Cerebellar cortex (tissue), 1 donor: ENCODE data around the gene NPL.
A peak's percentile ranks its signal among the peaks of the same experiment; 100 is the strongest.

Source experiments
- DNase-seq: peaks from one replicate; pipeline ENCODE4 v3.0.0-alpha.2; 2015; ENCODE audit warnings: low spot score

The NPL gene

DNA sequence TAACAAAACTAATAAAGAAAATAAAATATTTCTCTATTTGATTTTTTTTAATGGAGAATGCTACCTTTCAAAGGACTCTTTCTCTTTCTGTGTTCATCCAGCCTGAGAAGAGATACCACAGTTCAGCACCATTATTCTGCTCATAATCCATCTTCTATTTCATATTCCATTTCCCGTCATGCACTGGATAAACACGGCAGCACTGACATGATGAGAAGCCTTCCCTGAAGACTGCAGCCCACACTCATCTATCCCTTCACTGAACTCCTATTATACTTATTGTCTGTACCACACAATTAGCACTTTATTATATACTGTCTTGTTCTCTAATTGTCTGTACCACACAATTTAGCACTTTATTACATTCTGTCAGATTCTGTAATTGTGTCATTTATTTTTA, 10.7 kb upstream of the NPL start:
- DNase-seq = no peak

DNA sequence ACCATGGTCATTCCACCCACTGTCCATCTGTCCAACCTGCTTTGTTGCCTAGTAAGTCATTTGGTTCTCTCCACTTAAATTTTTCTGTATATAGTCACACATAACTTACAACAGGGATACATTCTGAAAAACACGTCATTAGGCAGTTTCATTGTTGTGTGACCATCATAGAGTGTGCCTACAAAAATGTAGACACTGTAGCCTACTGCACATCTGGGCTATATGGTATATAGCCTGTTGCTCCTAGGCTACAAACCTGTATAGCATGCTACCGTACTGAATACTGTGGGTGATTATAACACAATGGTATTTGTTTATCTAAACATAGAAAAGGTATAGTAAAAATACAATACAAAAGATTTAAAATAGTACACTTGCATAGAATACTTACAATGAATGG, 10.0 kb upstream of the NPL start:
- no peak for DNase-seq

DNA sequence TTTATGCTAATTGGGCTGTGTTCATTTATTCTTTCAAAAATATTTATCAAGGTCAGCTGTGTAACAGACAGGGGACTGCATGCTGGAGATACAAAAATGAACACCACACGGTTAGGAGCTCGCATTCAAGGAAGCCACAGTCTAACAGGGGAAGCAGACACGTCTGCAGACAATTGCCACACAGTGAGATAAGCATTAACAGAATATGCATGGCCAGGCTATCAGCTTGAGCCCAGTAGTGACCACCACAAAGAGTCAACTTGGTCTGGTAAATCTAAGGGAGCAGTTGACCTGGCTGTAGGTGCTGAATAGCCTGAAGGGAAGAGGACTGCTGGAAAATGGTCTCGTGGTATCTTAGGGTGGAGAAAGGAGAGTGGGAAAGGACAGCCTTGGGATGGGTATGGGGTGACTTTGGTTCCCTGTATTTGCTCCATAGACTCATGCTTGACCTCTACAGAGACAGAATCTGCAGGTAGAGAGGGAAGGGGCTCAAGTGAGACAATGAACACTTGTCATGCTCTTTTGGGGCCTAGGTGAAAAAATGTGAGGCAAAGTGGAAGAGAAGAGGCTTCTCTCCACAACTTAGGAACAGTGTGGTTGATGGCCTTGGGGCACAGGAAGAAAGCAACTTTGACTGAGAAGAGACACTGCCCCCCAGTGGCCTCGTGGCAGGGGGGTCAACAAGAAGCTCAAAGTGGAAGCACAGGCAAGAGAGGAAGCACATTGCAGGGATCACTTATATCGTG, 7.6 kb upstream of the NPL start:
- peak; percentile 50 for DNase-seq

DNA sequence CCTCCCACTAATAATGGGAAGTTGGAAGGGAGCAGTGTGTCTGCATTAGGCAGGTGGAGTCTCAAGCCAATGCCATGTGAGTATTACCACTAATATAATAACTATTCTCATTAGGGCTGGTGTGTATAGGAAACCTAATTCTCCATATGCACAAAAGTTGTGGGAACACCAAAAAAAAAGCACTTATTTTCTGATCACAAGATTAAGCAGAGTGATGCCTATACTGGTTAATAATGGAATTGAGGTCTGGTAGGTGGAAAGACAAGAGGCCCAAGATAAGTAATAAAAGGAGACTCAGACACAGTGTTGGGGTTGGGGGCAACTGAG, 7.0 kb upstream of the NPL start:
- DNase-seq = no peak

DNA sequence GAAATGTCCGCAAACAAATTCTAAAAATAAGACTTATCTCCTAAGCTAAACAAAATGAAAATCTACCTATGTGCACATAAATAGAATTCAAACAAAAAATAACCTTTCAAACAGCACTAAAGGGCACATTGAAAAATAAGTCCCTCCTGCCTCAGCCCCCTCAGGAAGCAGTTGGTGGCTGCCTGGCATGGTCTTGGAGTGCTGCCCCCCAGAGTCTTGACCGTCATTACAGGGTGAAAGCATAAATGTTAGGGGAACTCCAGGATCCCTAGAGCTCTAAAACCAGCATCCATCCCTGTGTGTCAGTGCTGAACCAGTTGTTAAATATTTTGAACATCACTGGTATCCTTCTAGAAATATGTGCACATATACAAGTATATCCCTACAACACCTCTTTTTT, 6.5 kb upstream of the NPL start:
- DNase-seq = no peak

DNA sequence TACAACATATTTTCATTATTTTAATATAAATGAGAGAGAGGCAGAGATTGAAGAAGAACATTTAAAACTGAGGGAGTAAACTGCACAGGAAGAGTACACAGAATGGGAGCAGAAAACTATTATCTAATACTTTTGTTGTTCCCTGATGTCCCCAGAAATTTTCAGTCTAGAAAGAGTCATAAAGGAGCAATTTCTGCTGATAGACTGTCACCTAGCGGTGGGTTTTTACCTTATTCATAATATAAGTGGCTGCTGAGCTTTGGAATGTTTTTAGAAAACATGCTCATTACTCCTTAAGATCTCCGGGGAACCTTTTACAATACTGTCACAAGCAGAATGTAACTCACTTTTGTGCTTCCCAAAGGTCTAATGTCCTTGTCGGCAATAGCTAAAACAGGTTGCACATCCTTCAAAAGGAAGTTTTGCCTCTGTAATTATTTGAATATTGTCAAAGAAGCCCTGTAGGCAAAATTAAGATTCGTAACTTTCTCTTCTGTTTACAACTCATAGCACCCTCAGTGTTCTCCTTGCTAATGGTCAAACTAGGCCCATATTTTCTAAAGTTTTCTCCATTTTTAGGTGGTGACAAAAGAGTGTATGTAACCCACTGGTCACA, 4.9 kb upstream of the NPL start:
- peak; percentile 72 for DNase-seq

DNA sequence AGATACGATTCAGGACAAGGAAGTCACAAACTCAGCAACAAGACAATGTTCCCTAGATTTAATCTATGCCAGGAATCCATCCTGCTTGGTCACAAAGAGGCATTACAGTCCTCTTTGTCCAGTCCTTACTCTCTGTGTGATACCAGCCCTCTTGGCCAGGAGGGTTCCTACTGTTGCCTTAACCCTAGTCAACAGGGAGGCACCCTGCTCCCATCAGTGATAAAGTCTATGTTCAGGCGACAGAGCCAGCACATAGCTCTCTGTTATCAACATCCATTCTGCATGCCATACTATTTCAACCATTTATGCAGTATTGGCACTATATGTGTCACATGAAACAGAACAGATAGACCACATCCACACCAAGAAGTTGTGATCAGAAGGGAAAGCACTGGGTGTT, 4.4 kb upstream of the NPL start:
- no peak for DNase-seq

DNA sequence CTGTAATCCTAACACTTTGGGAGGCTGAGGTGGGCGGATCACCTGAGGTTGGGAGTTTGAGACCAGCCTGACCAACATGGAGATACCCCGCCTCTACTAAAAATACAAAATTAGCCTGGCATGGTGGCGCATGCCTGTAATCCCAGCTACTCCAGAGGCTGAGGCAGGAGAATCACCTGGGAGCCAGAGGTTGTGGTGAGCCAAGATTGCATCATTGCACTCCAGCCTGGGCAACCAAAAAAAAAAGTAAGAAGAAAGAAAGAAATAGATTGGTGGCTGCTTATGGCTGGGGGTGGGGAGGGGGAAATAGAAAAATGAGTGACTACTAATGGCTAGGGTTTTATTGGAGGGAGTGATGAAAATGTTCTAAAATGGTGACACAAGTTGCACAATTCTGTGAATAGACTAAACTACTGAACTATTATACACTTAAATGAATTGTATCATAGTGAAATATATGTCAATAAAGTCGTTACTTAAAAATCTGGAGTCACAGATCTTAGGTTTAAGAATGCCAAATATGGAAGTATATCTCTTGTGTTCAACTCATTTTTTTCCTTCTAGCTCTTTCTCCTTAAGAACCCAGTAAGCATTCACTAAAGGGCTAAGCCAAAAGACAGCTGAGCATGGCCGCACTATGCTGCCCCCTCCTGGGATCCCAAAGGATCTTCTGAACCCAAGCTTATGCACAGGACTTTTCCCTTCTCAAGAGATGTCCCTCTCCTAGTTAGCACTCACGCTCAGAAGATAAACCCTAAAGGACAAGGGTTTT, 3.2 kb upstream of the NPL start:
- DNase-seq = peak; percentile 81

DNA sequence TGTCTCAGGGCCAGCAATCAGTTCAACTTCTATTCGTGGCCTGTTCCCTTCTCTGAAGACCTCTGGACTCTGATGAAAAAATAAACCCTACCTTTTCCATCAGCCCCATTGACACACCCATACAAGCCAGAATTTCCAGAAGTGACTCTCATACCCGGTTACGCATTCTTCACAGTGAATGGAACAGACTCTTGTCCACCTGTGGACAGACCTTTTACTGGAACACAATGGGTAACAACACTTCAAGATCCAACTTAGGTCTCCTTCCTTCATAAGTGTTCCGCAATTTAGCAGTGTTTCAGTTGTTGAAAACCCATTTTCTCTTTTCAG, 2.6 kb upstream of the NPL start:
- DNase-seq = no peak

DNA sequence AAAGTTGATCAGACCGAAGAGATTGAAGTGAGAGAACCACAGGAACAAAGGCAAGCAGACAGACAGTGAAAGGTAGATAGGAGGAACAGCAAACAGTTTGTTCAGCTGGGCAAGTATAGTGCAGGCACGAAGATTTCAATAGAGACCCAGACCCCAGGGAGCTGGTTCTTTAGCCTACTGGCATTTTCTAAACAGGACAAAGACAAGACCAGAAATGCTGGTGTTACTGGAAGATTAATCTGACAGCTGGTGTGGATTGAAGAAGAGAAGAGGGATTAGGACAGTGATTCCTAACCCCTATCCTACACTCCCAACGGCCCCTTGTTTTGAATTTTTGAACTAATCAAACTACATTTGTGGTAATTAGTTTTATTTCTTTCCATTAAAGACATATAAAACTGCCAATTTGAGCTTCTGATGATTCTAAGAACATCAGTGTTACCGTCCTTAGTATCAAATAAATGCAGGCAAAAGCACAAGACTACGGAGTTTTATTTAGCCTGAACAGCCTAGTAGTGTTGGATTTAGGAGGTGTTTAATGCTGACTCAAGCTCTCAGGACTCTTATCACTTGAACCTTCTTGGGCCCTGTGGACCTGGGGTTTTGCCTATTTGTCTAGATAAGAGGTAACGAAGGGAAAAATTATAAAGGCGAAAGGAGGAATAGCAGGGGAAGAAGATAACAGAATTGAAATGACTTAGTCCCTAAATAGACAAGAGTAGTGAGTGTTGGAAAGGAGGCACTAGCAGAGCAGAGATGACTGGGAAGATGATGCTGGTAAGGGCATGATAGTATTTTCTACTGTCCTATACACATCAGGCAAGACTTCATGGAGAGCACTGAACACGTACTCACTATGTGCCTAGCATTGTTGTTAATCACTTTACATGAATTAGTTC, 2.0 kb downstream of the NPL start:
- DNase-seq = no peak

DNA sequence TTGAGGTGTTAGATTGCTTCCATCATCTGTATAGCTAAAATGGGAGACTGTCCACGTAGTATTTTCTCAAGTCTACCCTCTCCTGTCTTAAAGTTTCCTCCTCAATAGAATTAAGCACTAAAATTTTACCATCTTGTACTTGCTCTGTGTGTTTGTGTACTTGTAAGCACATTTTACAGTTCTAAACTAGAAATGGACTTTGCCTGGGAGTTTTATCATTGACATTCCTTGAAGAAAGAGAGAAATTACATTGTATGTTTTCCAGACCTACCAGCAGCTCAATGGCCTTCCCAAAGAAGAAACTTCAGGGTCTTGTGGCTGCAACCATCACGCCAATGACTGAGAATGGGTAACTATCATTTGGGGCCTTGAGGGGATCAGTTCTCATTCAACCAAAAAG, 4.5 kb downstream of the NPL start:
- no peak for DNase-seq

DNA sequence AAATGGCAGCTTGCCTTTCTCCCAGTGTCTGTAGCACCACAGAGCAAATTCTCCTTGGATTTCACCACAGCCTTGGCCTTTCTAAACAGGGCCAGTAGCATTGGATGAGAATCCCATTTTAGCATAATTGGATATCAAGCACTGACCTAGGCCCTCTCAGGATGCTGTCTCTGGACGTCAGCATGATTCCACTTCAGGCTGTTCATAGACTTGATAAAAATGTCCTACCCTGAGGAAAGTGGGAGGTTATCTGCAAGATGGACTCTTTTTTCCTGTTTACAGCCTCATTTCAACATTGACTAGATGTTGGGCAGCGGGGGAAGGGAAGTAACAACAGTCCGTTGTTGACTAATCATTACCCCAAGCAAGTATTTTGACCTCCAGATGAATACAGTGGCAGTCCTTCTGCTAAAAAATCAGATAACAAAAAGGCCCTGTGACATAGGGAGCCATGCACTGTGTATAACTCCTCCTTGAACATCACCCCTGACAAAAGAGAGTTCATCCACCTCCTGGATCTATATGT, 5.2 kb downstream of the NPL start:
- DNase-seq = no peak

DNA sequence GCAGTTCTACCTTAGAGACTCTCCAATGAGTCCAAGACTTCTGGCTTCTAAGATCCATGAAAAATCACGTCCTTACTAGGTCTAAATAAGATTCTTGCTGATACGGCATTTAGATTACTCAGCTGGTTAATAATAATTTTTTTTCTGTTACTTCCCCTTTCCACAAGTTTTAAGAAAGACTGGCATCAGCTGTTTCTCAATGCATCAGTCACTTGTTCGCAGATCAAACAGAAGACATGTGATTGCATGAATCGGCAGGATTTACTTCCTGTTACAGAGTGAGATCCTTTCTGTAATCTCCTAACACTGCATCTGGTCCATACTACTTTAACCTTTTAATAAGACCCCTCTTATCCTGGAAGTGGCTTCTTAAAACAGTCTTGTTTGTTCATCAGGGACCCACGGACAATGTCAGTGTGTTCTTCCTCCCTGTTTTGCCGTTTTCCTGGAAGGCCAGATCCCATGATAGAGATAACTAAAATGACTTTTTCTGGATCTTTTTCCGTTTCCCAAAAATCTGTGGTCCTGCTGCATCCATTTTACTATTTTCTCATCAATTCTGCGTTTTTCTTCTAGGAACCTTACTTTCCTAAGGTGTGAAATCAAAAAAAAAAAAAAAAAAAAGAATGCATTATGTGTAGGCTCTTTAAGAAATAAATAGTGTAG, 6.1 kb downstream of the NPL start:
- DNase-seq = no peak

DNA sequence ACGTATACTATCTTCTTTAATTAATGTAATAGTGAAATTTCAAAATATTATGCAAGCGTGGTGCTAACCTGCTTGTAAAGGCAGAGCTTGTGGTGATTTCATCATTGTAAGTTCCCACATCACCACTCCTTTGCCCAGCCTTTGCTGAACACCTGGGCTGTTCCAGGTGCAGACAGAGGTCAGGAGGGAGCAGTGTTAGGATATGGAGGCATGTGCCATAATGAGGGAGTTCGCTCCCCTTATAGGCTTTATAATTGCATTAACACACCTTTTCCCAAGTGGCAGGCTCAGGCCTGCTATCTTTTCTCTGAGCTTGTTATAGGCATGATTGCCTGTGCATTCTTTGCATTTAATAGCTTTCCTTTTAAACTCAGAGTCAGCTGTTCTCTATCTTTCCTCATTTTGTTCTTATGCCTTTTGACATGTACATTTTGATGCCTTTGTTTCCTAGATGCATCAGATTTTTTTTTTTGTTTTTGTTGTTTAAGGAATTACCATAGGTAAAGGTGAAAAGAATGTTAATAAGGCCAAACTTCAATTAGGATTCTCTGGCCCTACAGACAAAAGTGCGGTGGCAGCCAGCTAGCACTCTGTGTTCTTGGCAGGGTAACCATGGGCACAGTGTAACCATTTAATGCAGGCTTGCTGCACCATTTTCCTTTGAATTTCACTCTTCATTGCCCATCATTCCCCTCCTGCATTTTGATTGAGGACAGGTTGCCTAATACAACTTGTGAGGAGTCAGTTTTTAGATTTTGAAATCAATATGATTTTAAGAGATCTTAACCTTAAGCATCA, 12.6 kb downstream of the NPL start:
- DNase-seq = peak; percentile 19

DNA sequence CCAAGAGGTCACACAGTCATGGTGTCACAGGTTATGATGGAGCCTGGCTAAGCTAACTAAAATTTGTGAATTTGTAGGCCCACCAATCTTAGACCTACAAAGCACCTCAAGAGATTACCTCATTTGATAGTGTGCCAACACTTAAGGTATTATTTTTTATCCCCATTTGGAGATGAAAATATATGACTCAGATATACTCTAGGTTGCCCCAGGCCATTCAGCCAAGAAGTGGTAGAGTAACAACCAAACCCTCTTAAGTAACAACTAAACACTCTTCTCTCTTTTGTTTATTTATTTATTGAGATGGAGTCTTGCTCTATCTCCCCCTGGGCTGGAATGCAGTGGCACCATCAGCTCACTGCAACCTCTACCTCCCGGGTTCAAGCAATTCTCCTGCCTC, 14.3 kb downstream of the NPL start:
- DNase-seq = no peak

DNA sequence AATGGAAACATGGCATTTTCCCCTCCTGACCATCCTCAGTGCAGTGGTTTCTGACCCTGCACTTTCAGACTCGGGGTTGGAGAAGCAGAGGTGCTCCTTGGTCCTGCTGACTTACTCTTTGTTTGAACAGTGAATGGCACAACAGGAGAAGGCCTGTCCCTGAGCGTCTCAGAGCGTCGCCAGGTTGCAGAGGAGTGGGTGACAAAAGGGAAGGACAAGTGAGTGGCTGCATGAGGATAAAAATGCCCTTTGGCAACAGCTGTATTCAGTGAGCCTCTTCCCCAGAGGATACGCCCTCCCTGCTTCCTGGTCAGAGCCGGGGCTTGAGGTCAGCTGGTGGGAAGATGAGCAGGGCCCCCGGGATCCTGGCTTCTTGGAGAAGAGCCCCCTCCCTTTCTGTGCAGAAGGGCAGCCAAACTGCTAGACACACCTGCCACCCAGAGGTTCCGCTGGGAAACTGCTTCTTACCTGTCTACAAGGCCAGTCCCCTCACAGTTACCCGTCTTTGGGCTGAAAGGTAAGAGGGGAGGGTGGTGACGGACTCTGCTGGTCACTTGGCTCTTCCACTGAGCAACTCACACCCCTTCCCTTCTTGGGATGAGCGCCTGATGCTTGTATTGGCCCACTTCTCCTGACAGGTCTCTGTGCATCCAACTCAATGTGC, 16.6 kb downstream of the NPL start:
- no peak for DNase-seq

DNA sequence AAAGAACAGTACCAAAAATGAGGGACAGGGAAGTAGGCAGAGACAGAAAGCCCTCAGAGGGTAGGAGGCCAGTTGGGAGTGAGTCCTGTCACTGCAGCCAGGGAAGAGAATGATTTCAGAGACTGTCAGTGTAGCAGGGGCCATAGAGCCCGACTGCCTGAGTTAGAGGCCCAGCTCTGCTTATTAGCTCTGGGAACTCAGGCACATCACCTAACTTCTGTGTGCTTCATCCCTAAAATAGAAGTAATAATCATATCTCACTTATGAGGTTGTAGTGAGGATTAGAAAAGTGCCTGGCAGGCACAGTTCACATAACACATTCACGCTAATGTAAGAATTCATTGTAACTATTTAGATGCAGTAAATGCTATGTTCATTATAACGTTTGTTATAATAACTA, 18.3 kb downstream of the NPL start:
- no peak for DNase-seq

DNA sequence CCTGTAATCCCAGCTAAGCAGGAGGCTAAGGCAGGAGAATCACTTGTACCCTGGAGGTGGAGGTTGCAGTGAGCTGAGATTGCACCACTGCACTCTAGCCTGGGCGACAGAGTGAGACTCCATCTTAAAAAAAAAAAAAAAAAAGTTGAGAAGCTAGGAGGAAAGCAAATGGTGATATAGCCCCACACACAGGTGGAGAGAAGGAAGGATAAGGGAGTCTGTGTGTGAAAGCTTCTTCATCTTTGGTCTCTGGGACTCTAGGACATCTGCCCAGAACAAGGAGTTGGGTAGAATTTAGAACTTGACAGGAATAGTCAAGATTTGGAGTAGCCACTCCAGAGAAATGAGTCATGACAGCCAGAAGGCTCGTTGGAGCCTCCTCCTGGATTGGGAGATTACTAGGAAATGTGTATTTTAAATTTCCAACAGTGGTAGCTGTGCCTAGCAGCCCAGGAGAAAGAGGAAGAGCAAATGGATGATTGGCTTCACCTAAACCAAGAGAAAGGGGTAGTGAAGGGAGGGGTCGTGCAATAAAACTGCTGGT, 19.9 kb downstream of the NPL start:
- DNase-seq = no peak

DNA sequence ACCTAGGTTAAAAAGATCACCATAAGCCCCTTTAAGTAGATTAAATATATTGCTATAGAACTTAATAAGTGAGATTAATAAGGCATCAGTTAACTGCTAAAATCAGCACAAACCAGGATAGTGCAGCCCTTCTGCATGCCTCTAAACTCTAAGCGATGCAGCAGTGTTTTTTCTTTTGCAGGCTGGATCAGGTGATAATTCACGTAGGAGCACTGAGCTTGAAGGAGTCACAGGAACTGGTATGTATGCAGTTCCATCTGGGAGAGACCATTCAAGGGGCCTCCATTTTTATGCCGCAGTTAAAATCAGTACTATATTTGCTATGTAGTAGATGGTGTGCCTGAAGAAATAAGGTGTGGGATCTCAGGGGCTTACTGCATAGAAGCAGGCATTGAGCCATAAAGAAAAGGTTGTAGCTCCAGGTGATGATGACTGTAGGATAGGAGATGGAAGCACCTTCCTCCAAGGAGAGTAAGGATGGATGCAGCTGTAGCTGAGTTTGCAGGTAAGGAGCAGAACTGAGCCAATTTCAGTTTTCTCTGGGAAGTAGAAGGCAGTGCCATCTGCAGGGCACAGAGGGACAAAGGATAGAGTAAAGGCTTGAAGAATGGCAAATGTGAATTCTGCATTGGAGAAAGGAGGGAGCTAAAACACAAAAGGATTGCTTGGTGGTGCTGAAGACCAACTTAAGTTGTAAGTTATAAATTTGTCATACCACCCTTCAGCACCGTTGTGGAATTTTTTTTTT, 22.6 kb downstream of the NPL start:
- DNase-seq = peak; percentile 17
